ENCODE data around the gene STX3. TPM values are rescaled to one million over a fixed set of nuclear protein-coding genes. Genes with fewer than 3 reads are reported as not detected.

Gene STX3
- total and polyA plus RNA-seq, 8 donors, result 14.5 to 267 (median 61.1) TPM

GRCh38 chr11:59787255-59787588, 32.0 kb downstream of the STX3 start:
- H3K4me3 ChIP-seq, result no peak overlapping the region
- TF ChIP-seq EP300 (IDR thresholded peaks at IDR 0.05), result no peak
- no peak for TF ChIP-seq POLR2A (IDR thresholded peaks at IDR 0.05)
- TF ChIP-seq, protein P1, sequence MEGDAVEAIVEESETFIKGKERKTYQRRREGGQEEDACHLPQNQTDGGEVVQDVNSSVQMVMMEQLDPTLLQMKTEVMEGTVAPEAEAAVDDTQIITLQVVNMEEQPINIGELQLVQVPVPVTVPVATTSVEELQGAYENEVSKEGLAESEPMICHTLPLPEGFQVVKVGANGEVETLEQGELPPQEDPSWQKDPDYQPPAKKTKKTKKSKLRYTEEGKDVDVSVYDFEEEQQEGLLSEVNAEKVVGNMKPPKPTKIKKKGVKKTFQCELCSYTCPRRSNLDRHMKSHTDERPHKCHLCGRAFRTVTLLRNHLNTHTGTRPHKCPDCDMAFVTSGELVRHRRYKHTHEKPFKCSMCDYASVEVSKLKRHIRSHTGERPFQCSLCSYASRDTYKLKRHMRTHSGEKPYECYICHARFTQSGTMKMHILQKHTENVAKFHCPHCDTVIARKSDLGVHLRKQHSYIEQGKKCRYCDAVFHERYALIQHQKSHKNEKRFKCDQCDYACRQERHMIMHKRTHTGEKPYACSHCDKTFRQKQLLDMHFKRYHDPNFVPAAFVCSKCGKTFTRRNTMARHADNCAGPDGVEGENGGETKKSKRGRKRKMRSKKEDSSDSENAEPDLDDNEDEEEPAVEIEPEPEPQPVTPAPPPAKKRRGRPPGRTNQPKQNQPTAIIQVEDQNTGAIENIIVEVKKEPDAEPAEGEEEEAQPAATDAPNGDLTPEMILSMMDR (IDR thresholded peaks at IDR 0.05), result no peak
- no peak for TF ChIP-seq POLR2AphosphoS5 (IDR thresholded peaks at IDR 0.05)
- H3K9me3 ChIP-seq, result no peaks in the 10 kb centered on the region
- H3K27ac ChIP-seq, result peak overlapping the region; percentile 60 to 70 (median 63)
- peaks cover 25 to 54% (median 42%) of the 10 kb centered on the region in 4 donors for H3K36me3 ChIP-seq
- no peaks in the 10 kb centered on the region for H3K27me3 ChIP-seq
- intact Hi-C loops (cut with DNase I; ENCODE audit: low total_unique reads), result no loop called here
- no peak for DNase-seq
- H3K4me1 ChIP-seq, result peaks cover 7 to 25% (median 17%) of the 10 kb centered on the region in 4 donors
- WGBS, 5 donors, result 33 to 50% (median 39%) methylated on average over 4 of the region's 4 CpGs

DNA sequence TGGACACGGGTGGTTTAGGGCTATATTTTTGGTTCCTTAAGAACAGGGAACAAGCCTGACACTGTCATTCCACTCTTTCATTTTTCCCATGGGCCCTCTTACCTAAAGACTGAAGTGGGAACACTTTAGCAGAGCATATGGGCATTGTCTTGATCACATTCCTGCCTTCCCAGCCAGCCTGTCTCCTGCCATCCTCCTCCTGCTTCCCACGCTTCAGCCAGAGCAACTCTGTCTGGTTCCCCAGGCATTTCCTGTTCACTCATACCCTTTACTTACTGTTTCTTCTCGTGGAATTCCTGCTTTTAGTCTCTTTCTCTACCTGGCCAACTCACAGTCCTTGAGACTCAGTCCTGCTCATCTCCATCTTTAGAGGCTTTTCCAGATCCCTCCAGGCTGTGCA, 32.6 kb downstream of the STX3 start:
- peak overlapping the region in 4 of 5 donors; percentile 60 to 70 (median 62) for H3K27ac ChIP-seq
- intact Hi-C loops (cut with DNase I; ENCODE audit: low total_unique reads), result no loop called here

GRCh38 chr11:59791639-59792038, 36.5 kb downstream of the STX3 start:
- peaks cover 52 to 92% (median 86%) of the 10 kb centered on the region in 4 donors for H3K36me3 ChIP-seq
- no peak overlapping the region for H3K4me3 ChIP-seq
- WGBS, 5 donors, result 61 to 81% (median 73%) methylated on average over 4 of the region's 4 CpGs
- H3K4me1 ChIP-seq, result peaks cover 2 to 15% (median 9%) of the 10 kb centered on the region in 4 donors
- intact Hi-C loops (cut with DNase I; ENCODE audit: low total_unique reads), result no loop called here
- H3K9me3 ChIP-seq, result no peaks in the 10 kb centered on the region
- TF ChIP-seq, protein P1 (IDR thresholded peaks at IDR 0.05), result no peak
- TF ChIP-seq EP300 (IDR thresholded peaks at IDR 0.05) (no peak), POLR2A (IDR thresholded peaks at IDR 0.05) (no peak), POLR2AphosphoS5 (IDR thresholded peaks at IDR 0.05) (no peak)
- H3K27me3 ChIP-seq, result no peaks in the 10 kb centered on the region
- H3K27ac ChIP-seq, result no peak overlapping the region
- no peak for DNase-seq

More for the DNA sequence above, 32.6 kb downstream of the STX3 start:
- H3K36me3 ChIP-seq, result peaks cover 25 to 60% (median 48%) of the 10 kb centered on the region in 4 donors
- 45 to 56% (median 49%) methylated on average over 3 of the region's 3 CpGs for WGBS, 5 donors
- no peak overlapping the region for H3K4me3 ChIP-seq
- no peak for TF ChIP-seq EP300 (IDR thresholded peaks at IDR 0.05)
- H3K4me1 ChIP-seq, result peaks cover 7 to 25% (median 17%) of the 10 kb centered on the region in 4 donors
- no peaks in the 10 kb centered on the region for H3K27me3 ChIP-seq
- no peaks in the 10 kb centered on the region for H3K9me3 ChIP-seq
- no peak for DNase-seq

DNA sequence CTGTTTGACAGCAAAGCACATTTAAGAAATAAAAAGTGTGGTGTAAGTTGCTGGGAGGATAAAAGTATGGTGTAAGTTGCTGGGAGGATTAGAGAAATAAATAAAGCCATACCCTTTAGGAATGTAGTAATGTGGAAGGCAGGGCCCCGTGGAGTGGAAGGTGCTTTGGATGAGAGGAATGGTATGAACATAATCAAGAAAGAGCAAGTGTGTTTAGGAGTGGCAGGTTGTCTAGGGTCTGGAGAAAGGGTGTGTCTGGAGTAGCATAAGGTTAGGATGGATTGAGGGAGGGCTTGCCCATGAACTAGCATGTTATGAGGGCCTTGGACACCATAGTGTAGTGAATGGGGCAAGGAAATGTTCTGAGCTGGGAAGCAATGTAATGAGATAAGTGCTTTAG, 37.3 kb downstream of the STX3 start:
- Histone ChIP-seq H3K27me3 (no peaks in the 10 kb centered on the region), H3K36me3 (peaks cover 59 to 100% (median 95%) of the 10 kb centered on the region in 4 donors), H3K4me3 (no peak overlapping the region), H3K9me3 (no peaks in the 10 kb centered on the region), H3K4me1 (peaks cover 0 to 6% (median 1%) of the 10 kb centered on the region in 4 donors), H3K27ac (no peak overlapping the region)
- intact Hi-C loops (cut with DNase I; ENCODE audit: low total_unique reads), result no loop called here
- 69 to 91% (median 79%) methylated on average over 1 of the region's 1 CpG for WGBS, 5 donors
- DNase-seq, result no peak
- no peak for TF ChIP-seq EP300 (IDR thresholded peaks at IDR 0.05)
- no peak for TF ChIP-seq POLR2AphosphoS5 (IDR thresholded peaks at IDR 0.05)
- TF ChIP-seq, protein P1 (IDR thresholded peaks at IDR 0.05), result no peak
- TF ChIP-seq POLR2A (IDR thresholded peaks at IDR 0.05), result no peak

- Histone ChIP-seq H3K36me3 (peaks cover 52 to 100% (median 96%) of the 10 kb centered on the region in 4 donors), H3K27ac (no peak overlapping the region), H3K4me3 (no peak overlapping the region), H3K9me3 (no peaks in the 10 kb centered on the region), H3K27me3 (no peaks in the 10 kb centered on the region), H3K4me1 (no peaks in the 10 kb centered on the region)
- intact Hi-C loops (cut with DNase I; ENCODE audit: low total_unique reads), result no loop called here
- no peak for DNase-seq
- TF ChIP-seq POLR2AphosphoS5 (IDR thresholded peaks at IDR 0.05) (no peak), POLR2A (IDR thresholded peaks at IDR 0.05) (no peak)
- 61 to 83% (median 80%) methylated on average over 3 of the region's 3 CpGs for WGBS, 5 donors
These were observed 39.2 kb downstream of the STX3 start for GRCh38 chr11:59794417-59794816.

Data from stomach (tissue), 9 donors.